H1 (cell line): Measurements from ENCODE around the gene WNK3. TPM values are rescaled to one million over a fixed set of nuclear protein-coding genes. Genes with fewer than 3 reads are reported as not detected.
"Not testable (repeated sequence)": the region's sequence is repeated elsewhere in the genome, so short reads cannot be mapped to it uniquely, and the experiment has no call there.

Experiments
- CTCF ChIA-PET: fragments of 300-600 bp; sonication (Branson Sonifier 250); formaldehyde crosslinking; loops from one replicate; lab custom pipeline; 2021; ENCODE audit not compliant: partially characterized antibody; lab: Charles Lee
- POLR2A ChIA-PET: fragments of 300-600 bp; sonication (Branson Sonifier 250); formaldehyde crosslinking; loops from one replicate; lab custom pipeline; 2021; ENCODE audit warnings: inconsistent platforms; ENCODE audit not compliant: partially characterized antibody; lab: Charles Lee
- DNase-seq, 2 experiments: peaks; one replicate each; pipeline versions ENCODE4 v3.0.0 to v3.0.0-alpha.2; 2010 to 2022; ENCODE audit warnings: low spot score in 2 of 2, low read depth in 1 of 2, mixed read lengths in 1 of 2
- FAIRE-seq: peaks from 2 replicates; lab custom pipeline; 2011; peaks lifted over from hg19 to GRCh38; lab: Jason Lieb, UNC
- H2AFZ ChIP-seq: 2 replicates; pipeline ENCODE4 v1.8.1; 2012; ENCODE audit warnings: low read length, inconsistent platforms
- H2AK5ac ChIP-seq: 2 replicates; pipeline ENCODE4 v1.6.1; 2013; ENCODE audit warnings: low read depth, low read length
- H2BK120ac ChIP-seq: replicated peaks from 2 replicates; pipeline ENCODE3; 2013; ENCODE audit warnings: low read depth, low read length, inconsistent platforms
- H2BK12ac ChIP-seq: 2 replicates; pipeline ENCODE4 v1.6.1; 2013; ENCODE audit warnings: low read depth, low read length
- H2BK15ac ChIP-seq: 2 replicates; pipeline ENCODE4 v1.6.1; 2013; ENCODE audit warnings: low read length
- H2BK20ac ChIP-seq: 2 replicates; pipeline ENCODE4 v1.6.1; 2013; ENCODE audit warnings: low read length
- H2BK5ac ChIP-seq: 2 replicates; pipeline ENCODE4 v1.6.1; 2013; ENCODE audit warnings: low read depth, low read length
- H3K14ac ChIP-seq: 2 replicates; pipeline ENCODE4 v1.6.1; 2013; ENCODE audit warnings: inconsistent platforms; ENCODE audit not compliant: insufficient read length
- H3K18ac ChIP-seq: 2 replicates; pipeline ENCODE4 v1.6.1; 2013; ENCODE audit warnings: low read length; ENCODE audit errors: extremely low read depth
- H3K23ac ChIP-seq: 2 replicates; pipeline ENCODE4 v1.6.1; 2013; ENCODE audit warnings: inconsistent platforms; ENCODE audit not compliant: insufficient read length
- H3K23me2 ChIP-seq: 2 replicates; pipeline ENCODE4 v1.6.1; 2013; ENCODE audit warnings: low read depth, low read length
- H3K27ac ChIP-seq: 2 replicates; pipeline ENCODE4 v1.6.1; 2011; ENCODE audit warnings: low read depth, low read length, inconsistent platforms
- H3K27me3 ChIP-seq, 4 experiments: replicated peaks in 1 of 4; 1 replicate in 1 of 4; 2 replicates in 3 of 4; pipeline versions ENCODE4 v1.6.1 to v1.8.1; 2011 to 2013; ENCODE audit warnings: low read length in 3 of 4, mild to moderate bottlenecking in 3 of 4, inconsistent platforms in 2 of 4, mixed read lengths in 2 of 4, moderate library complexity in 1 of 4; ENCODE audit not compliant: control insufficient read depth in 3 of 4, insufficient read depth in 3 of 4; ENCODE audit errors: extremely low read depth in 1 of 4
- H3K36me3 ChIP-seq, 4 experiments: 2 replicates each; pipeline versions ENCODE4 v1.6.1 to v1.8.1; 2011 to 2013; ENCODE audit warnings: mild to moderate bottlenecking in 4 of 4, low read length in 3 of 4, moderate library complexity in 2 of 4, control low read depth in 1 of 4, inconsistent platforms in 1 of 4; ENCODE audit not compliant: insufficient read depth in 4 of 4, control insufficient read depth in 2 of 4
- H3K4ac ChIP-seq: replicated peaks from 2 replicates; pipeline ENCODE3; 2013; ENCODE audit warnings: low read length, low read depth, mixed read lengths, inconsistent platforms; ENCODE audit not compliant: insufficient read length
- H3K4me1 ChIP-seq, 4 experiments: replicated peaks in 1 of 4; 1 replicate in 1 of 4; 2 replicates in 3 of 4; pipeline versions ENCODE4 v1.6.1 to v1.8.1; 2011 to 2013; ENCODE audit warnings: low read length in 3 of 4, inconsistent platforms in 2 of 4, mixed read lengths in 1 of 4; ENCODE audit not compliant: insufficient read depth in 4 of 4, control insufficient read depth in 3 of 4
- H3K4me2 ChIP-seq, 2 experiments: 2 replicates each; pipeline versions ENCODE4 v1.6.1 to v1.8.1; 2011 to 2013; ENCODE audit warnings: low read depth in 2 of 2, low read length in 2 of 2, control low read depth in 1 of 2, inconsistent platforms in 1 of 2, mild to moderate bottlenecking in 1 of 2; ENCODE audit not compliant: insufficient read depth in 1 of 2
- H3K4me3 ChIP-seq, 4 experiments: fragments of 200-600, 300-600 bp in 1 of 4; sonication (generic), shearing (Covaris generic), sonication (Bioruptor Twin) in 1 of 4; 2 replicates each; pipeline versions ENCODE4 v1.5.1 to v1.8.1; 2011 to 2016; ENCODE audit warnings: low read length in 4 of 4, low read depth in 3 of 4, control low read depth in 2 of 4, inconsistent platforms in 2 of 4, mild to moderate bottlenecking in 2 of 4, mixed read lengths in 1 of 4, moderate library complexity in 1 of 4; ENCODE audit not compliant: insufficient read depth in 2 of 4; ENCODE audit errors: extremely low read depth in 1 of 4
- H3K56ac ChIP-seq: replicated peaks from 2 replicates; pipeline ENCODE3; 2013; ENCODE audit warnings: low read depth, mild to moderate bottlenecking, mixed read lengths, low read length, inconsistent platforms; ENCODE audit not compliant: insufficient read length
- H3K79me1 ChIP-seq: 2 replicates; pipeline ENCODE4 v1.6.1; 2013; ENCODE audit warnings: low read depth, low read length, control low read depth
- H3K79me2 ChIP-seq, 2 experiments: 2 replicates each; pipeline versions ENCODE4 v1.6.1 to v1.8.1; 2012 to 2013; ENCODE audit warnings: low read length in 2 of 2, mild to moderate bottlenecking in 2 of 2, inconsistent platforms in 1 of 2; ENCODE audit not compliant: insufficient read depth in 2 of 2, control insufficient read depth in 1 of 2
- H3K9ac ChIP-seq, 4 experiments: replicated peaks in 1 of 4; 1 replicate in 1 of 4; 2 replicates in 3 of 4; pipeline versions ENCODE4 v1.6.1 to v1.8.1; 2011 to 2013; ENCODE audit warnings: low read depth in 3 of 4, low read length in 3 of 4, control low read depth in 2 of 4, mild to moderate bottlenecking in 2 of 4, moderate library complexity in 2 of 4, inconsistent platforms in 1 of 4; ENCODE audit errors: extremely low read depth in 1 of 4
- H3K9me3 ChIP-seq, 2 experiments: 2 replicates each; pipeline versions ENCODE4 v1.6.1 to v1.8.1; 2012 to 2013; ENCODE audit warnings: mild to moderate bottlenecking in 2 of 2, moderate library complexity in 2 of 2, control low read depth in 1 of 2, inconsistent platforms in 1 of 2, low read depth in 1 of 2, low read length in 1 of 2, mixed read lengths in 1 of 2; ENCODE audit not compliant: insufficient read depth in 2 of 2
- H4K20me1 ChIP-seq, 2 experiments: replicated peaks in 1 of 2; 2 replicates each; pipeline versions ENCODE3 to v1.8.1; 2011 to 2013; ENCODE audit warnings: inconsistent platforms in 2 of 2, low read length in 2 of 2, mild to moderate bottlenecking in 1 of 2; ENCODE audit not compliant: insufficient read depth in 2 of 2, control insufficient read depth in 1 of 2
- H4K5ac ChIP-seq: 2 replicates; pipeline ENCODE4 v1.6.1; 2013; ENCODE audit warnings: low read length, low read depth, mixed read lengths, inconsistent platforms; ENCODE audit not compliant: insufficient read length
- H4K8ac ChIP-seq: 2 replicates; pipeline ENCODE4 v1.8.0; 2013; ENCODE audit warnings: mild to moderate bottlenecking, moderate library complexity, low read length, inconsistent platforms; ENCODE audit not compliant: insufficient read depth; ENCODE audit errors: extremely low read depth
- H4K91ac ChIP-seq: replicated peaks from 2 replicates; pipeline ENCODE3; 2013; ENCODE audit warnings: low read length, mixed read lengths, inconsistent platforms; ENCODE audit not compliant: insufficient read length
- WGBS, 2 experiments: shearing (Covaris generic) in 1 of 2; methylation state at CpG; one replicate each; pipeline versions ENCODE4 v1.1.6 to v1.1.7; 2013 to 2015; ENCODE audit warnings: low lambda C conversion rate in 2 of 2, mixed read lengths in 2 of 2, inconsistent platforms in 1 of 2, low coverage in 1 of 2, missing lambda C conversion rate in 1 of 2; ENCODE audit not compliant: insufficient replicate concordance in 2 of 2, insufficient coverage in 1 of 2, insufficient read length in 1 of 2; ENCODE audit errors: extremely low coverage in 1 of 2, missing lambda C conversion rate in 1 of 2; 5-methylcytosine and 5-hydroxymethylcytosine counted together
- polyA plus RNA-seq, 7 experiments: library from polyadenylated mRNA; depleted of rRNA in 3 of 7; stranded (reverse) in 5 of 7; unstranded in 2 of 7; fragments of >200 nt in 5 of 7; fragments of 200-250 nt in 2 of 7; gene quantifications; 1 replicate in 5 of 7; 2 replicates in 1 of 7; 4 replicates in 1 of 7; pipeline versions ENCODE4 v1.2.1 to v1.2.3, GENCODE V29; 2011 to 2013; ENCODE audit warnings: missing spikeins in 2 of 7, mixed read lengths in 2 of 7
- total RNA-seq: library from RNA; stranded (reverse); fragmentation: NEBNext Ultra II Directional; extraction: Animal tissue kit (Norgen Biotek cat#: 25700); gene quantifications from 2 replicates; pipeline ENCODE4 v1.2.1, GENCODE V29; 2021

Gene WNK3
- total and polyA plus RNA-seq, 2 of the 8 experiments (the other 6 are each of a cell fraction or from before 2014, with no cell fraction given): 5.5 to 37.5 TPM

DNA sequence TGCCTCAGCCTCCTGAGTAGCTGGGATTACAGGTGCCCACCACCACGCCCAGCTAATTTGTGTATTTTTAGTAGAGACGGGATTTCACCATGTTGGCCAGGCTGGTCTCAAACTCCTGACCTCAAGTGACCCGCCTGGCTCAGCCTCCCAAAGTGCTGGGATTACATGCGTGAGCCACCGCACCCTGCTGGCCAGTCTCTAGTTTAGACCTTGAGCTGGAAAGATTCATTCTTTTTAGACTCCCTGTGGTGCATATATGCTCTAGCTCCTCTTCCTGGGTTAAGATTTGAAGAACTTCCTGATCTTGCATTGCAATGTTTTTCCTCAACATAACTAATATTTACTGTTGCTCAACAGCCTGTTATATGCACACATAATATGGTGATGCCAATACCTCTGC is 26.8 kb upstream of the WNK3 start:
- not testable (repeated sequence) for H3K9me3 ChIP-seq, H4K8ac ChIP-seq, H2BK15ac ChIP-seq, H3K18ac ChIP-seq, H4K91ac ChIP-seq, H3K23ac ChIP-seq, H3K23me2 ChIP-seq, H2BK120ac ChIP-seq, H2AFZ ChIP-seq, H3K56ac ChIP-seq, H3K4ac ChIP-seq, H4K20me1 ChIP-seq, H3K36me3 ChIP-seq, H3K14ac ChIP-seq, H4K5ac ChIP-seq, H2AK5ac ChIP-seq, FAIRE-seq, H3K79me2 ChIP-seq, H3K4me1 ChIP-seq, H2BK5ac ChIP-seq, H3K9ac ChIP-seq, H3K4me3 ChIP-seq, H2BK20ac ChIP-seq, H3K4me2 ChIP-seq, H3K27me3 ChIP-seq, H3K79me1 ChIP-seq, DNase-seq, H2BK12ac ChIP-seq, H3K27ac ChIP-seq
- CTCF ChIA-PET: interaction anchor here (1.2 kb wide), 1 partner anchor 14 kb away, joined by 4 read pairs; no protein-coding TSS in a partner anchor
- POLR2A ChIA-PET: interaction anchor here (1.2 kb wide), 1 partner anchor 25 kb away, joined by 3 read pairs; no protein-coding TSS in a partner anchor
- 89% methylated on average over 3 of the region's 5 CpGs; no CpG with 5 or more reads in 1 of the 2 experiments for WGBS, 2 experiments
